Adrenal gland (tissue), 5 donors: ENCODE measurements around the gene TAF11L6.

ENCODE experiments used
- POLR2A ChIP-seq, 2 donors: fragments of 450-650 bp; IDR thresholded peaks; one replicate each; pipeline ENCODE4 v1.6.1; 2017; ENCODE audit warnings: antibody characterized with exemption in 2 of 2, mild to moderate bottlenecking in 2 of 2, moderate library complexity in 1 of 2
- TF ChIP-seq, protein P1 (sequence below), 6 experiments: fragments of 450-650 bp in 4 of 6; fragments of 200-600 bp in 2 of 6; sonication (generic) in 1 of 6; IDR thresholded peaks; 1 replicate in 5 of 6; 2 replicates in 1 of 6; pipeline versions ENCODE4 v1.5.1 to v1.8.0; 2016 to 2021; ENCODE audit warnings: antibody characterized with exemption in 6 of 6, mild to moderate bottlenecking in 2 of 6, moderate library complexity in 1 of 6
- donor health status: DM: no; HTN: no; CAD: no.

DNA sequence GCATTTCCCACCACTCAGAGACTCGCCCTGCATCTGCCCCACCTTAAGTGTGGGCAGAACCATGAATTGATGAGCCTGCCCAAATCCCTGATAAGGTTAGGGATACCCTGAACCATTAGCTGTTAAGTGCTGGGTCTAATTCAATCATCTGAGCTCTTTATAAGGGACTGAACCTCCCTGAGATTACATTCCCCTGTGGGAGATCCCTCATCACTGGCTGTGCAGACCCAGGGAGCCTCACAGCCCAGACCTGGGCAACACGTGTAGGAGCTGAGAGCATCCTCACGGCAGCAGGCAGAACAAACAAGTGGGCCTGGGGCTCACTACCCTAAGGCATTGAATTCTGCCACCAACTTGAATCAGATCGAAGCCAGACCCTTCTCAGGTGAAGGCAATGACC, 31.0 kb upstream of the TAF11L6 start:
- TF ChIP-seq, protein P1, sequence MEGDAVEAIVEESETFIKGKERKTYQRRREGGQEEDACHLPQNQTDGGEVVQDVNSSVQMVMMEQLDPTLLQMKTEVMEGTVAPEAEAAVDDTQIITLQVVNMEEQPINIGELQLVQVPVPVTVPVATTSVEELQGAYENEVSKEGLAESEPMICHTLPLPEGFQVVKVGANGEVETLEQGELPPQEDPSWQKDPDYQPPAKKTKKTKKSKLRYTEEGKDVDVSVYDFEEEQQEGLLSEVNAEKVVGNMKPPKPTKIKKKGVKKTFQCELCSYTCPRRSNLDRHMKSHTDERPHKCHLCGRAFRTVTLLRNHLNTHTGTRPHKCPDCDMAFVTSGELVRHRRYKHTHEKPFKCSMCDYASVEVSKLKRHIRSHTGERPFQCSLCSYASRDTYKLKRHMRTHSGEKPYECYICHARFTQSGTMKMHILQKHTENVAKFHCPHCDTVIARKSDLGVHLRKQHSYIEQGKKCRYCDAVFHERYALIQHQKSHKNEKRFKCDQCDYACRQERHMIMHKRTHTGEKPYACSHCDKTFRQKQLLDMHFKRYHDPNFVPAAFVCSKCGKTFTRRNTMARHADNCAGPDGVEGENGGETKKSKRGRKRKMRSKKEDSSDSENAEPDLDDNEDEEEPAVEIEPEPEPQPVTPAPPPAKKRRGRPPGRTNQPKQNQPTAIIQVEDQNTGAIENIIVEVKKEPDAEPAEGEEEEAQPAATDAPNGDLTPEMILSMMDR (IDR thresholded peaks at IDR 0.05), result no peak
- no peak for TF ChIP-seq POLR2A (IDR thresholded peaks at IDR 0.05)
